Osteocyte (in vitro differentiated cells): ENCODE measurements around the gene MVB12A. TPM values are rescaled to one million over a fixed set of nuclear protein-coding genes. Genes with fewer than 3 reads are reported as not detected.

Experiments
- DNase-seq: peaks from one replicate; pipeline ENCODE4 v3.0.0; 2021; ENCODE audit warnings: mixed read lengths; ENCODE audit not compliant: unreplicated experiment; ENCODE audit errors: extremely low spot score
- H3K27ac Mint-ChIP-seq: one replicate; pipeline ENCODE4 v1.8.0; 2021; ENCODE audit warnings: mild to moderate bottlenecking, mixed read lengths; ENCODE audit not compliant: unreplicated experiment
- H3K27me3 Mint-ChIP-seq: one replicate; pipeline ENCODE4 v1.8.0; 2021; ENCODE audit warnings: mixed read lengths; ENCODE audit not compliant: unreplicated experiment
- H3K36me3 Mint-ChIP-seq: one replicate; pipeline ENCODE4 v1.8.0; 2021; ENCODE audit warnings: mixed read lengths; ENCODE audit not compliant: unreplicated experiment
- H3K4me1 Mint-ChIP-seq: one replicate; pipeline ENCODE4 v1.8.0; 2021; ENCODE audit warnings: mixed read lengths; ENCODE audit not compliant: unreplicated experiment
- H3K4me3 Mint-ChIP-seq: one replicate; pipeline ENCODE4 v1.8.0; 2021; ENCODE audit warnings: mild to moderate bottlenecking, moderate library complexity, mixed read lengths; ENCODE audit not compliant: unreplicated experiment
- H3K9me3 Mint-ChIP-seq: one replicate; pipeline ENCODE4 v1.8.0; 2021; ENCODE audit warnings: mixed read lengths; ENCODE audit not compliant: unreplicated experiment
- CTCF ChIP-seq: fragments of 200-600 bp; sonication (generic); IDR thresholded peaks from 2 replicates; pipeline ENCODE4 v1.5.0; 2021; ENCODE audit warnings: antibody characterized with exemption, mild to moderate bottlenecking, moderate library complexity
- total RNA-seq: library from RNA; stranded (reverse); gene quantifications from 2 replicates; pipeline ENCODE4 v1.2.1, GENCODE V29; 2021

Gene MVB12A
- total RNA-seq, 1 donor from 2014 or later, result 59.2 TPM

DNA sequence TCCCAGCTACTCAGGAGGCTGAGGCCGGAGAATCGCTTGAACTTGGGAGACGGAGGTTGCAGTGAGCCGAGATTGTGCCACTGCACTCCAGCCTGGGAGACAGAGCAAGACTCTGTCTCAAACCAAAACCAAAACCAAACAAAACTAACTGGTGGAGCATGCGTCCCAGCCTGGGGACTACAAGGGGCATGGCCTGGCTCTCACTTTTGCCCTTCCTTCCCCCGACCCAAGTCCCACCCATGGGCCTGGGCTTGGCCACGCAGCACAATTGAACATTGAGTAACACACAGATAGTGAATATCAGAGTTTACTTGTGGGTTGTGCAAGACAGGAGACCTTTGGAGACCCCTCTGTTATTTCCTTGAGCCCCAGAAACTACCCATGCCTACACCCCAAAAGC is 15.4 kb downstream of the MVB12A start:
- H3K4me3 Mint-ChIP-seq, result no peak overlapping the region
- TF ChIP-seq CTCF, result no peak
- DNase-seq, result no peak

GRCh38 chr19:17436094-17436873 is 16.4 kb downstream of the MVB12A start:
- H3K4me1 Mint-ChIP-seq, result no peaks in the 10 kb centered on the region
- no peak overlapping the region for H3K4me3 Mint-ChIP-seq
- H3K9me3 Mint-ChIP-seq, result no peaks in the 10 kb centered on the region
- H3K27me3 Mint-ChIP-seq, result no peaks in the 10 kb centered on the region
- no peaks in the 10 kb centered on the region for H3K36me3 Mint-ChIP-seq
- TF ChIP-seq CTCF, result no peak
- DNase-seq, result no peak
- no peak overlapping the region for H3K27ac Mint-ChIP-seq

More for the DNA sequence above, 15.4 kb downstream of the MVB12A start:
- Mint-ChIP-seq H3K27ac (no peak overlapping the region), H3K4me1 (no peaks in the 10 kb centered on the region), H3K9me3 (no peaks in the 10 kb centered on the region), H3K27me3 (no peaks in the 10 kb centered on the region), H3K36me3 (no peaks in the 10 kb centered on the region)

GRCh38 chr19:17436874-17437267 is 17.0 kb downstream of the MVB12A start:
- Mint-ChIP-seq H3K36me3 (no peaks in the 10 kb centered on the region), H3K9me3 (no peaks in the 10 kb centered on the region), H3K4me3 (no peak overlapping the region), H3K4me1 (no peaks in the 10 kb centered on the region), H3K27me3 (no peaks in the 10 kb centered on the region), H3K27ac (no peak overlapping the region)
- DNase-seq, result no peak
- no peak for TF ChIP-seq CTCF

- H3K27me3 Mint-ChIP-seq, result no peaks in the 10 kb centered on the region
- no peaks in the 10 kb centered on the region for H3K4me1 Mint-ChIP-seq
- H3K36me3 Mint-ChIP-seq, result no peaks in the 10 kb centered on the region
- TF ChIP-seq CTCF, result peak; percentile 54
- no peak overlapping the region for H3K27ac Mint-ChIP-seq
- H3K4me3 Mint-ChIP-seq, result no peak overlapping the region
- DNase-seq, result no peak
- no peaks in the 10 kb centered on the region for H3K9me3 Mint-ChIP-seq
These were observed 21.6 kb downstream of the MVB12A start for GRCh38 chr19:17441241-17442021.

DNA sequence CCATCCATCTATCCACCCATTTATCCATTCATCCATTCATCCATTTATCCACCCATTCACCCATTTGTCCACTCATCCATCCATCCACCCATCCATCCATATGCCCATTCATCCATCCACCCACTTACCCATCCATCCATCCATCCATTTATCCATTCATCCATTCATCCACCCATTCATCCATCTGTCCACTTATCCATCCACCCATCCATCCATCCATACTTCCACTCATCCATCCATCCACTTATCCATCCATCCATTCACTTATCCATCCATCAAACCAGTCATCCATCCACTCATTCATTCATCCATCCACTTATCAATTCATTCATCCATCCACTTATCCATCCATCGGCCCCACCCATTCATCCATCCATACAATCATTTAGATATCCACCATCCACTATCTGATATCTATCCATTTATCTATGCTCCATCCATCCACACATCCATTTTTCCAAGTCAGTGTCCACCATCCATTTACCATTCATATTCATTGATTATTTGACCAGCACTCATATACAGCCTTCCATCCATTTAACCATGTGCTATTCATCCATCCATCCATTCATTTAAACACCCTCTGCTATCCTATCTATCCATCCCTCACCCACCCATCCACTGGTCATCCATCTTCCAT is 25.8 kb downstream of the MVB12A start:
- no peaks in the 10 kb centered on the region for H3K36me3 Mint-ChIP-seq
- no peaks in the 10 kb centered on the region for H3K9me3 Mint-ChIP-seq
- peaks cover 16% of the 10 kb centered on the region for H3K27me3 Mint-ChIP-seq
- no peak overlapping the region for H3K4me3 Mint-ChIP-seq
- H3K27ac Mint-ChIP-seq, result no peak overlapping the region
- no peak for DNase-seq
- peaks cover 4% of the 10 kb centered on the region for H3K4me1 Mint-ChIP-seq
- no peak for TF ChIP-seq CTCF
